Stimulated activated CD4-positive, alpha-beta T cell treated with anti-CD3 and anti-CD28 coated beads, Interleukin-4, amount 100 ng/mL, for 4 hours (primary cell): ENCODE results near the gene CLDN19.
A peak's percentile ranks its signal among the peaks of the same experiment; 100 is the strongest.
"Not testable (repeated sequence)": the region's sequence is repeated elsewhere in the genome, so short reads cannot be mapped to it uniquely, and the experiment has no call there.

ENCODE experiments used
- DNase-seq, 2 experiments: peaks; one replicate each; pipeline ENCODE4 v3.0.0-alpha.2; 2020

Gene CLDN19

GRCh38 chr1:42758641-42759040, 18.6 kb upstream of the CLDN19 start:
- no peak for DNase-seq

- DNase-seq = no peak
These were observed 17.8 kb upstream of the CLDN19 start for GRCh38 chr1:42757892-42758275.

- DNase-seq = no peak
These were observed 17.2 kb upstream of the CLDN19 start for GRCh38 chr1:42756956-42757891.

GRCh38 chr1:42753070-42753469, 13.0 kb upstream of the CLDN19 start:
- no peak for DNase-seq

- no peak for DNase-seq
These were observed 12.2 kb upstream of the CLDN19 start for GRCh38 chr1:42752284-42752683.

- not testable (repeated sequence) for DNase-seq
These were observed 11.6 kb upstream of the CLDN19 start for GRCh38 chr1:42751511-42752070.

GRCh38 chr1:42750041-42750440, 10.0 kb upstream of the CLDN19 start:
- no peak for DNase-seq

GRCh38 chr1:42748461-42749410, 8.7 kb upstream of the CLDN19 start:
- DNase-seq = no peak

GRCh38 chr1:42748021-42748420, 8.0 kb upstream of the CLDN19 start:
- DNase-seq = no peak

GRCh38 chr1:42747125-42747524, 7.1 kb upstream of the CLDN19 start:
- DNase-seq = peak; percentile 30 to 55

- DNase-seq = no peak
These were observed 6.5 kb upstream of the CLDN19 start for GRCh38 chr1:42746436-42747105.

GRCh38 chr1:42745851-42746250, 5.8 kb upstream of the CLDN19 start:
- DNase-seq = no peak

GRCh38 chr1:42744148-42744413, 4.0 kb upstream of the CLDN19 start:
- no peak for DNase-seq

GRCh38 chr1:42743317-42744147, 3.5 kb upstream of the CLDN19 start:
- no peak for DNase-seq

- no peak for DNase-seq
These were observed 2.7 kb upstream of the CLDN19 start for GRCh38 chr1:42742617-42743316.

GRCh38 chr1:42742141-42742540, 2.1 kb upstream of the CLDN19 start:
- no peak for DNase-seq

- no peak for DNase-seq
These were observed 1.7 kb upstream of the CLDN19 start for GRCh38 chr1:42741706-42742105.

GRCh38 chr1:42740851-42741580, 980 bp upstream of the CLDN19 start:
- no peak for DNase-seq

- DNase-seq = no peak
These were observed 1.3 kb downstream of the CLDN19 start for GRCh38 chr1:42738678-42739226.

- no peak for DNase-seq
These were observed 1.9 kb downstream of the CLDN19 start for GRCh38 chr1:42737986-42738677.
